Spleen (tissue), 7 donors: ENCODE measurements around the gene GFAP.

ENCODE experiments used
- POLR2A ChIP-seq, 3 donors: fragments of 450-650 bp; IDR thresholded peaks; one replicate each; pipeline ENCODE4 v1.5.1; 2017; ENCODE audit warnings: antibody characterized with exemption in 3 of 3, mild to moderate bottlenecking in 1 of 3
- POLR2AphosphoS5 ChIP-seq, 3 donors: sonication (generic); formaldehyde crosslinking; IDR thresholded peaks; one replicate each; pipeline ENCODE4 v1.5.1; 2017; ENCODE audit warnings: antibody characterized with exemption in 3 of 3
- TF ChIP-seq, protein P1 (sequence below), 11 experiments: fragments of 200-600 bp in 7 of 11; fragments of 450-650 bp in 4 of 11; sonication (generic) in 4 of 11; IDR thresholded peaks in 8 of 11; conservative IDR thresholded peaks in 3 of 11; 1 replicate in 7 of 11; 2 replicates in 4 of 11; pipeline versions ENCODE4 v1.4.0 to v1.8.0; 2016 to 2021; ENCODE audit warnings: antibody characterized with exemption in 11 of 11, inconsistent platforms in 4 of 11, mild to moderate bottlenecking in 1 of 11
- donor health status: DM: no; HTN: no; CAD: no; lungs with moderate emphysema.
- donor health status: DM: no; HTN: no; CAD: no.
- donor health status: DM: no; HTN: no; CAD: no.

- TF ChIP-seq, protein P1, sequence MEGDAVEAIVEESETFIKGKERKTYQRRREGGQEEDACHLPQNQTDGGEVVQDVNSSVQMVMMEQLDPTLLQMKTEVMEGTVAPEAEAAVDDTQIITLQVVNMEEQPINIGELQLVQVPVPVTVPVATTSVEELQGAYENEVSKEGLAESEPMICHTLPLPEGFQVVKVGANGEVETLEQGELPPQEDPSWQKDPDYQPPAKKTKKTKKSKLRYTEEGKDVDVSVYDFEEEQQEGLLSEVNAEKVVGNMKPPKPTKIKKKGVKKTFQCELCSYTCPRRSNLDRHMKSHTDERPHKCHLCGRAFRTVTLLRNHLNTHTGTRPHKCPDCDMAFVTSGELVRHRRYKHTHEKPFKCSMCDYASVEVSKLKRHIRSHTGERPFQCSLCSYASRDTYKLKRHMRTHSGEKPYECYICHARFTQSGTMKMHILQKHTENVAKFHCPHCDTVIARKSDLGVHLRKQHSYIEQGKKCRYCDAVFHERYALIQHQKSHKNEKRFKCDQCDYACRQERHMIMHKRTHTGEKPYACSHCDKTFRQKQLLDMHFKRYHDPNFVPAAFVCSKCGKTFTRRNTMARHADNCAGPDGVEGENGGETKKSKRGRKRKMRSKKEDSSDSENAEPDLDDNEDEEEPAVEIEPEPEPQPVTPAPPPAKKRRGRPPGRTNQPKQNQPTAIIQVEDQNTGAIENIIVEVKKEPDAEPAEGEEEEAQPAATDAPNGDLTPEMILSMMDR (IDR thresholded peaks at IDR 0.05 in 8 of 11, conservative IDR thresholded peaks at IDR 0.05 in 3 of 11): no peak
- no peak for TF ChIP-seq POLR2AphosphoS5 (IDR thresholded peaks at IDR 0.05)
- TF ChIP-seq POLR2A (IDR thresholded peaks at IDR 0.05): no peak
Observed at GRCh38 chr17:44930667-44931066, 15.4 kb upstream of the GFAP start.
